HuH-7 (cell line): Measurements from ENCODE around the gene CAPRIN1.
"Not testable (repeated sequence)": the region's sequence is repeated elsewhere in the genome, so short reads cannot be mapped to it uniquely, and the experiment has no call there.

Source experiments
- DNase-seq: peaks from one replicate; pipeline ENCODE4 v3.0.0; 2011; ENCODE audit warnings: low spot score

CAPRIN1 gene

GRCh38 chr11:34086554-34087283 lies 35.2 kb downstream of the CAPRIN1 start:
- no peak for DNase-seq

- DNase-seq, result no peak
Observed at GRCh38 chr11:34091825-34092224, 40.3 kb downstream of the CAPRIN1 start.

GRCh38 chr11:34094900-34095299 lies 43.4 kb downstream of the CAPRIN1 start:
- DNase-seq, result not testable (repeated sequence)

GRCh38 chr11:34098813-34099212 lies 47.3 kb downstream of the CAPRIN1 start:
- DNase-seq, result no peak

- no peak for DNase-seq
Observed at GRCh38 chr11:34104680-34105078, 53.1 kb downstream of the CAPRIN1 start.

- peak; percentile 75 for DNase-seq
Observed at GRCh38 chr11:34105079-34105956, 53.8 kb downstream of the CAPRIN1 start, which contains the start of gene NAT10. Gene NAT10, plus strand, starts transcription at chr11:34105629. Its CDS starts 2,597 bp downstream, at chr11:34108226.

- DNase-seq, result no peak
Observed at GRCh38 chr11:34105957-34106504, 54.5 kb downstream of the CAPRIN1 start.

GRCh38 chr11:34111722-34112270 lies 60.3 kb downstream of the CAPRIN1 start:
- no peak for DNase-seq

GRCh38 chr11:34114014-34114413 lies 62.5 kb downstream of the CAPRIN1 start:
- DNase-seq, result no peak

GRCh38 chr11:34114471-34114870 lies 62.9 kb downstream of the CAPRIN1 start:
- no peak for DNase-seq

- no peak for DNase-seq
Observed at GRCh38 chr11:34120651-34121050, 69.1 kb downstream of the CAPRIN1 start.

GRCh38 chr11:34124885-34125668 lies 73.5 kb downstream of the CAPRIN1 start:
- DNase-seq, result no peak

GRCh38 chr11:34126959-34127848 lies 75.7 kb downstream of the CAPRIN1 start:
- DNase-seq, result no peak

- DNase-seq, result no peak
Observed at GRCh38 chr11:34128824-34129223, 77.3 kb downstream of the CAPRIN1 start.

GRCh38 chr11:34132261-34132965 lies 80.9 kb downstream of the CAPRIN1 start:
- DNase-seq, result no peak

- no peak for DNase-seq
Observed at GRCh38 chr11:34134765-34135164, 83.2 kb downstream of the CAPRIN1 start.

GRCh38 chr11:34135439-34135838 lies 83.9 kb downstream of the CAPRIN1 start:
- no peak for DNase-seq

GRCh38 chr11:34136420-34136819 lies 84.9 kb downstream of the CAPRIN1 start:
- DNase-seq, result no peak

- DNase-seq, result no peak
Observed at GRCh38 chr11:34139346-34139745, 87.8 kb downstream of the CAPRIN1 start.

GRCh38 chr11:34140149-34140548 lies 88.6 kb downstream of the CAPRIN1 start:
- DNase-seq, result no peak
